CD8-positive, alpha-beta memory T cell (primary cell): ENCODE results near the gene SLC9A9. TPM values are rescaled to one million over a fixed set of nuclear protein-coding genes. Genes with fewer than 3 reads are reported as not detected.
A peak's percentile ranks its signal among the peaks of the same experiment; 100 is the strongest.

Experiments used
- CTCF ChIA-PET: fragments of 350-600 bp; sonication (Branson Sonifier 250); formaldehyde crosslinking; loops from one replicate; lab custom pipeline; 2021; ENCODE audit warnings: antibody characterized with exemption; lab: Charles Lee
- POLR2A ChIA-PET: fragments of 350-600 bp; sonication (Branson Sonifier 250); formaldehyde crosslinking; loops from one replicate; lab custom pipeline; 2021; ENCODE audit warnings: antibody characterized with exemption; lab: Charles Lee
- DNase-seq, 5 donors: peaks; one replicate each; pipeline versions ENCODE4 v3.0.0 to v3.0.0-alpha.2; 2020 to 2022; ENCODE audit warnings: mixed read lengths in 1 of 5
- H3K27ac ChIP-seq: one replicate; pipeline ENCODE4 v1.7.0; 2013; ENCODE audit warnings: low read depth, mild to moderate bottlenecking, low read length, moderate library complexity
- H3K27me3 ChIP-seq: 2 replicates; pipeline ENCODE4 v1.7.0; 2013; ENCODE audit warnings: low read length, mild to moderate bottlenecking; ENCODE audit not compliant: insufficient read depth, poor library complexity, severe bottlenecking
- H3K36me3 ChIP-seq: 2 replicates; pipeline ENCODE4 v1.7.0; 2013; ENCODE audit warnings: mild to moderate bottlenecking, low read length, moderate library complexity; ENCODE audit not compliant: insufficient read depth
- H3K4me1 ChIP-seq: 2 replicates; pipeline ENCODE4 v1.7.0; 2013; ENCODE audit warnings: mild to moderate bottlenecking, low read length, moderate library complexity; ENCODE audit not compliant: insufficient read depth
- H3K4me3 ChIP-seq: 2 replicates; pipeline ENCODE4 v1.7.0; 2013; ENCODE audit warnings: mild to moderate bottlenecking, low read length
- H3K9me3 ChIP-seq: 2 replicates; pipeline ENCODE4 v1.7.0; 2013; ENCODE audit warnings: mild to moderate bottlenecking, low read length
- H3K27ac Mint-ChIP-seq, 8 donors: one replicate each; pipeline ENCODE4 v1.8.0; 2020 to 2021; ENCODE audit warnings: mixed read lengths in 8 of 8, mild to moderate bottlenecking in 6 of 8, inconsistent platforms in 3 of 8, moderate library complexity in 3 of 8
- H3K27me3 Mint-ChIP-seq, 2 donors: one replicate each; pipeline ENCODE4 v1.8.0; 2020 to 2021; ENCODE audit warnings: mixed read lengths in 2 of 2, mild to moderate bottlenecking in 1 of 2, moderate library complexity in 1 of 2
- H3K36me3 Mint-ChIP-seq, 3 donors: one replicate each; pipeline ENCODE4 v1.8.0; 2020 to 2021; ENCODE audit warnings: mixed read lengths in 3 of 3, inconsistent platforms in 1 of 3, mild to moderate bottlenecking in 1 of 3
- H3K4me1 Mint-ChIP-seq, 3 donors: one replicate each; pipeline ENCODE4 v1.8.0; 2020 to 2021; ENCODE audit warnings: mixed read lengths in 3 of 3, inconsistent platforms in 1 of 3, mild to moderate bottlenecking in 1 of 3
- H3K4me3 Mint-ChIP-seq, 7 donors: one replicate each; pipeline ENCODE4 v1.8.0; 2020 to 2021; ENCODE audit warnings: mixed read lengths in 7 of 7, mild to moderate bottlenecking in 6 of 7, moderate library complexity in 4 of 7, inconsistent platforms in 2 of 7
- H3K9me3 Mint-ChIP-seq, 5 donors: one replicate each; pipeline ENCODE4 v1.8.0; 2020 to 2022; ENCODE audit warnings: mixed read lengths in 5 of 5, mild to moderate bottlenecking in 3 of 5, moderate library complexity in 2 of 5, inconsistent platforms in 1 of 5
- polyA plus RNA-seq: library from polyadenylated mRNA; unstranded; fragments of 300-500 nt; fragmentation: Illumina TruSeq; gene quantifications from one replicate; pipeline ENCODE4 v1.2.3, GENCODE V29; 2021
- total RNA-seq, 2 experiments: library from RNA; stranded (reverse); gene quantifications; one replicate each; pipeline ENCODE4 v1.2.3, GENCODE V29; 2021

The SLC9A9 gene
- total and polyA plus RNA-seq, 3 experiments from 2014 or later = 1.2 to 18.0 (median 2.2) TPM

- Histone ChIP-seq H3K9me3 (no peaks in the 10 kb centered on the region), H3K27me3 (no peaks in the 10 kb centered on the region), H3K27ac (no peak overlapping the region), H3K4me3 (no peak overlapping the region), H3K4me1 (no peaks in the 10 kb centered on the region), H3K36me3 (no peaks in the 10 kb centered on the region)
- DNase-seq = no peak
- no peaks in the 10 kb centered on the region for H3K4me1 Mint-ChIP-seq
- ChIA-PET CTCF (no interaction called here), POLR2A (no interaction called here)
- H3K4me3 Mint-ChIP-seq = no peak overlapping the region
- peak overlapping the region in 1 of 8 donors; percentile 2 for H3K27ac Mint-ChIP-seq
- H3K27me3 Mint-ChIP-seq = no peaks in the 10 kb centered on the region
- no peaks in the 10 kb centered on the region for H3K9me3 Mint-ChIP-seq
- peaks cover 3 to 18% (median 13%) of the 10 kb centered on the region in 3 donors for H3K36me3 Mint-ChIP-seq
Observed at GRCh38 chr3:143380449-143380848, 467.8 kb downstream of the SLC9A9 start.

- no peaks in the 10 kb centered on the region for H3K9me3 ChIP-seq
- H3K4me3 Mint-ChIP-seq = no peak overlapping the region
- H3K27me3 ChIP-seq = no peaks in the 10 kb centered on the region
- POLR2A ChIA-PET = no interaction called here
- CTCF ChIA-PET = no interaction called here
- H3K27ac Mint-ChIP-seq = no peak overlapping the region
- no peaks in the 10 kb centered on the region for H3K4me1 Mint-ChIP-seq
- H3K9me3 Mint-ChIP-seq = no peaks in the 10 kb centered on the region
- peaks cover 0 to 1% of the 10 kb centered on the region in 2 donors for H3K27me3 Mint-ChIP-seq
- H3K4me3 ChIP-seq = no peak overlapping the region
- no peaks in the 10 kb centered on the region for H3K36me3 ChIP-seq
- H3K4me1 ChIP-seq = no peaks in the 10 kb centered on the region
- DNase-seq = no peak
- no peak overlapping the region for H3K27ac ChIP-seq
- peaks cover 0 to 14% (median 11%) of the 10 kb centered on the region in 3 donors for H3K36me3 Mint-ChIP-seq
Observed at GRCh38 chr3:143375698-143376097, 472.6 kb downstream of the SLC9A9 start.

GRCh38 chr3:143367171-143367570 lies 481.1 kb downstream of the SLC9A9 start:
- Mint-ChIP-seq H3K36me3 (peaks cover 8 to 23% (median 17%) of the 10 kb centered on the region in 3 donors), H3K27ac (peak overlapping the region in 1 of 8 donors; percentile 38), H3K27me3 (peaks cover 0 to 2% of the 10 kb centered on the region in 2 donors), H3K9me3 (no peaks in the 10 kb centered on the region), H3K4me3 (no peak overlapping the region), H3K4me1 (peaks cover 3 to 19% (median 6%) of the 10 kb centered on the region in 3 donors)
- Histone ChIP-seq H3K36me3 (no peaks in the 10 kb centered on the region), H3K27ac (no peak overlapping the region), H3K4me1 (peaks cover 8% of the 10 kb centered on the region), H3K9me3 (no peaks in the 10 kb centered on the region), H3K4me3 (no peak overlapping the region), H3K27me3 (no peaks in the 10 kb centered on the region)
- no peak for DNase-seq
- ChIA-PET CTCF (no interaction called here), POLR2A (no interaction called here)

- POLR2A ChIA-PET = no interaction called here
- peaks cover 0 to 2% of the 10 kb centered on the region in 2 donors for H3K27me3 Mint-ChIP-seq
- CTCF ChIA-PET = no interaction called here
- Histone ChIP-seq H3K27ac (no peak overlapping the region), H3K9me3 (no peaks in the 10 kb centered on the region), H3K4me3 (no peak overlapping the region), H3K27me3 (no peaks in the 10 kb centered on the region), H3K36me3 (no peaks in the 10 kb centered on the region), H3K4me1 (peaks cover 12% of the 10 kb centered on the region)
- no peaks in the 10 kb centered on the region for H3K9me3 Mint-ChIP-seq
- H3K36me3 Mint-ChIP-seq = peaks cover 12 to 26% (median 22%) of the 10 kb centered on the region in 3 donors
- no peak overlapping the region for H3K27ac Mint-ChIP-seq
- no peak overlapping the region for H3K4me3 Mint-ChIP-seq
- DNase-seq = no peak
- H3K4me1 Mint-ChIP-seq = peaks cover 3 to 21% (median 6%) of the 10 kb centered on the region in 3 donors
Observed at GRCh38 chr3:143366672-143367071, 481.6 kb downstream of the SLC9A9 start.

GRCh38 chr3:143363949-143364348 lies 484.3 kb downstream of the SLC9A9 start:
- CTCF ChIA-PET = no interaction called here
- POLR2A ChIA-PET = no interaction called here
- Mint-ChIP-seq H3K9me3 (no peaks in the 10 kb centered on the region), H3K4me1 (peaks cover 3 to 21% (median 6%) of the 10 kb centered on the region in 3 donors), H3K27me3 (no peaks in the 10 kb centered on the region), H3K4me3 (no peak overlapping the region), H3K27ac (peak overlapping the region in 1 of 8 donors; percentile 42), H3K36me3 (peaks cover 18 to 32% (median 22%) of the 10 kb centered on the region in 3 donors)
- Histone ChIP-seq H3K4me1 (peaks cover 12% of the 10 kb centered on the region), H3K27ac (no peak overlapping the region), H3K9me3 (no peaks in the 10 kb centered on the region), H3K36me3 (no peaks in the 10 kb centered on the region), H3K27me3 (no peaks in the 10 kb centered on the region), H3K4me3 (no peak overlapping the region)
- no peak for DNase-seq

- Histone ChIP-seq H3K36me3 (no peaks in the 10 kb centered on the region), H3K4me3 (no peak overlapping the region), H3K27ac (no peak overlapping the region), H3K9me3 (no peaks in the 10 kb centered on the region), H3K27me3 (no peaks in the 10 kb centered on the region), H3K4me1 (peaks cover 12% of the 10 kb centered on the region)
- H3K27me3 Mint-ChIP-seq = no peaks in the 10 kb centered on the region
- ChIA-PET CTCF (interaction anchor here (0.8 kb wide), 1 partner anchor 20 kb away, joined by 4 read pairs; no protein-coding TSS in a partner anchor), POLR2A (no interaction called here)
- no peaks in the 10 kb centered on the region for H3K9me3 Mint-ChIP-seq
- peak in 1 of 5 donors; percentile 28 for DNase-seq
- peaks cover 3 to 21% (median 6%) of the 10 kb centered on the region in 3 donors for H3K4me1 Mint-ChIP-seq
- H3K36me3 Mint-ChIP-seq = peaks cover 18 to 35% (median 24%) of the 10 kb centered on the region in 3 donors
- no peak overlapping the region for H3K4me3 Mint-ChIP-seq
- peak overlapping the region in 2 of 8 donors; percentile 8 to 55 for H3K27ac Mint-ChIP-seq
Observed at GRCh38 chr3:143363276-143363675, 485.0 kb downstream of the SLC9A9 start.

- Mint-ChIP-seq H3K9me3 (no peaks in the 10 kb centered on the region), H3K27ac (no peak overlapping the region)
Observed at GRCh38 chr3:143362115-143362991, 485.9 kb downstream of the SLC9A9 start.

GRCh38 chr3:143361589-143361988 lies 486.7 kb downstream of the SLC9A9 start:
- CTCF ChIA-PET = no interaction called here
- H3K9me3 Mint-ChIP-seq = no peaks in the 10 kb centered on the region
- Histone ChIP-seq H3K36me3 (no peaks in the 10 kb centered on the region), H3K27me3 (no peaks in the 10 kb centered on the region), H3K9me3 (no peaks in the 10 kb centered on the region), H3K4me3 (no peak overlapping the region), H3K27ac (no peak overlapping the region), H3K4me1 (peaks cover 12% of the 10 kb centered on the region)
- DNase-seq = no peak
- H3K36me3 Mint-ChIP-seq = peaks cover 14 to 32% (median 31%) of the 10 kb centered on the region in 3 donors
- H3K27ac Mint-ChIP-seq = no peak overlapping the region
- peaks cover 3 to 21% (median 6%) of the 10 kb centered on the region in 3 donors for H3K4me1 Mint-ChIP-seq
- H3K4me3 Mint-ChIP-seq = no peak overlapping the region
- POLR2A ChIA-PET = no interaction called here
- H3K27me3 Mint-ChIP-seq = no peaks in the 10 kb centered on the region

More at GRCh38 chr3:143362115-143362991, 485.9 kb downstream of the SLC9A9 start:
- Mint-ChIP-seq H3K4me3 (no peak overlapping the region), H3K36me3 (peaks cover 15 to 32% (median 29%) of the 10 kb centered on the region in 3 donors), H3K27me3 (no peaks in the 10 kb centered on the region), H3K4me1 (peaks cover 3 to 21% (median 6%) of the 10 kb centered on the region in 3 donors)
- Histone ChIP-seq H3K27me3 (no peaks in the 10 kb centered on the region), H3K4me1 (peaks cover 12% of the 10 kb centered on the region), H3K4me3 (no peak overlapping the region), H3K9me3 (no peaks in the 10 kb centered on the region), H3K27ac (no peak overlapping the region), H3K36me3 (no peaks in the 10 kb centered on the region)
- no peak for DNase-seq
- POLR2A ChIA-PET = no interaction called here
- CTCF ChIA-PET = no interaction called here
